Body of pancreas (tissue), 4 donors: ENCODE results near the gene PHTF1. TPM values are rescaled to one million over a fixed set of nuclear protein-coding genes. Genes with fewer than 3 reads are reported as not detected.

Source experiments
- ATAC-seq: fragments of 150-250 bp; one replicate; pipeline ENCODE4 v1.9.1; 2016
- DNase-seq, 4 donors: peaks; one replicate each; pipeline ENCODE4 v3.0.0-alpha.2; 2019
- H3K27ac ChIP-seq, 4 donors: fragments of 200-600 bp; sonication (generic); 1 replicate in 3 of 4; 2 replicates in 1 of 4; pipeline versions ENCODE4 v1.5.1 to v1.6.1; 2016 to 2019; ENCODE audit warnings: mild to moderate bottlenecking in 1 of 4, mixed read lengths in 1 of 4, moderate library complexity in 1 of 4
- H3K27me3 ChIP-seq, 2 donors: fragments of 200-600 bp; sonication (generic); one replicate each; pipeline ENCODE4 v1.6.0; 2016; ENCODE audit warnings: mild to moderate bottlenecking in 1 of 2
- H3K36me3 ChIP-seq, 2 donors: fragments of 200-600 bp; sonication (generic); replicated peaks in 1 of 2; 2 replicates each; pipeline ENCODE4 v1.5.1; 2016; ENCODE audit warnings: low read depth in 2 of 2; ENCODE audit not compliant: insufficient read depth in 1 of 2
- H3K4me1 ChIP-seq: fragments of 200-600 bp; sonication (generic); one replicate; pipeline ENCODE4 v1.6.0; 2016
- H3K4me3 ChIP-seq, 2 donors: fragments of 200-600 bp; sonication (generic); 1 replicate in 1 of 2; 2 replicates in 1 of 2; pipeline ENCODE4 v1.5.1; 2016 to 2019
- H3K9me3 ChIP-seq, 3 donors: fragments of 200-600 bp; sonication (generic); 1 replicate in 2 of 3; 2 replicates in 1 of 3; pipeline ENCODE4 v1.5.1; 2016
- POLR2A ChIP-seq, 3 donors: fragments of 450-650 bp; IDR thresholded peaks; one replicate each; pipeline ENCODE4 v1.6.1; 2016; ENCODE audit warnings: antibody characterized with exemption in 3 of 3, mild to moderate bottlenecking in 2 of 3
- WGBS, 2 donors: methylation state at CpG; one replicate each; pipeline ENCODE4 v1.1.5; 2017; 5-methylcytosine and 5-hydroxymethylcytosine counted together
- intact Hi-C: fragments of 100-400 bp; cut with DNase I; formaldehyde crosslinking; loops from one replicate; pipeline ENCODE4 v1.15.1; 2023
- total RNA-seq, 2 donors: library from RNA; depleted of rRNA; stranded (reverse); fragments of >200 nt; gene quantifications; one replicate each; pipeline ENCODE4 v1.1.0, GENCODE V29; 2016
- TF ChIP-seq, protein P1 (sequence below), 7 experiments: fragments of 450-650 bp in 4 of 7; fragments of 200-600 bp in 3 of 7; sonication (generic) in 3 of 7; IDR thresholded peaks; one replicate each; pipeline ENCODE4 v1.5.1; 2016 to 2019; ENCODE audit warnings: antibody characterized with exemption in 7 of 7

PHTF1 gene
- total RNA-seq, 2 donors from 2014 or later, result 9.3 to 29.7 TPM

DNA sequence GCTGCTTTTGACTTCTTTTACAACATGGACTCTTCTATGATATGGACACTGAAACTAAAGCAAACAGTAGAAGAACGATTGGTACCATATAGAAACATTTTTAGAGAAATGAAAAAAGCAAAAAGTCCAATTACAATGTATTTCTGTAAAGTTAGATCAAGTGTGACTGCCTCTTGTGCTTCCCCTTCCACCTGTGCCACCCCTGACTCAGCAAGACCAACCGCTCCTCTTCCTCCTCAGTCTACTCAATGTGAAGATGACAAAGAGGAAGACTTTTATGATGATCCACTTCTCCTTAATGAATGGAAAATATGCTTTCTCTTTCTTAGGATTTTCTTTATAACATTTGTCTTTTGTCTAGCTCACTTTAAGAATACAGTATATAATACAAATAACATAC is 66.9 kb downstream of the PHTF1 start:
- Histone ChIP-seq H3K27ac (no peak overlapping the region), H3K9me3 (no peaks in the 10 kb centered on the region), H3K36me3 (no peaks in the 10 kb centered on the region), H3K27me3 (no peaks in the 10 kb centered on the region), H3K4me1 (no peaks in the 10 kb centered on the region), H3K4me3 (no peak overlapping the region)
- TF ChIP-seq POLR2A (IDR thresholded peaks at IDR 0.05), result no peak
- TF ChIP-seq, protein P1, sequence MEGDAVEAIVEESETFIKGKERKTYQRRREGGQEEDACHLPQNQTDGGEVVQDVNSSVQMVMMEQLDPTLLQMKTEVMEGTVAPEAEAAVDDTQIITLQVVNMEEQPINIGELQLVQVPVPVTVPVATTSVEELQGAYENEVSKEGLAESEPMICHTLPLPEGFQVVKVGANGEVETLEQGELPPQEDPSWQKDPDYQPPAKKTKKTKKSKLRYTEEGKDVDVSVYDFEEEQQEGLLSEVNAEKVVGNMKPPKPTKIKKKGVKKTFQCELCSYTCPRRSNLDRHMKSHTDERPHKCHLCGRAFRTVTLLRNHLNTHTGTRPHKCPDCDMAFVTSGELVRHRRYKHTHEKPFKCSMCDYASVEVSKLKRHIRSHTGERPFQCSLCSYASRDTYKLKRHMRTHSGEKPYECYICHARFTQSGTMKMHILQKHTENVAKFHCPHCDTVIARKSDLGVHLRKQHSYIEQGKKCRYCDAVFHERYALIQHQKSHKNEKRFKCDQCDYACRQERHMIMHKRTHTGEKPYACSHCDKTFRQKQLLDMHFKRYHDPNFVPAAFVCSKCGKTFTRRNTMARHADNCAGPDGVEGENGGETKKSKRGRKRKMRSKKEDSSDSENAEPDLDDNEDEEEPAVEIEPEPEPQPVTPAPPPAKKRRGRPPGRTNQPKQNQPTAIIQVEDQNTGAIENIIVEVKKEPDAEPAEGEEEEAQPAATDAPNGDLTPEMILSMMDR (IDR thresholded peaks at IDR 0.05), result no peak
- WGBS, 2 donors, result 33 to 83% methylated on average over 2 of the region's 2 CpGs
- DNase-seq (no peak), ATAC-seq (no peak)
- intact Hi-C loops, result no loop called here

DNA sequence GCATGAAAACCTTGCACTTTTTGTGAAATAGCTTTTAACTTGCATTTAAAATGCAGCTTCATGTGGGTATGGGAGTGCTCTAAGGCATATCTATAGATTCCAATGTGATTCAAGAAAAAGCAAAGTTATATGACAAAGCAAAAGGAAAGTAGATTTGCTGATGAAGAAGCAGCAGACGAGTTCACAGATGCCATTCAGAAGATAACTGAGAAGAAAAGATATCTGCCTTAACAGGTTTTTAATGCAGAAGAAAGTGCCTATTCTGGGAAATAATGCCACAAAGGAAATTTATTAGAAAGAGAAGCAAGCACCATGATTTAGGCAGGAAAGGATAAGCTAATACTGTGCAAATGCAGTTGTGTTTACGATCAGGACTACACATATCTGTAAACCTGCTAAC is 68.1 kb downstream of the PHTF1 start:
- TF ChIP-seq POLR2A (IDR thresholded peaks at IDR 0.05), result no peak
- TF ChIP-seq, protein P1 (IDR thresholded peaks at IDR 0.05), result no peak
- WGBS, 2 donors, result 91% methylated on average over 2 of the region's 2 CpGs
- Histone ChIP-seq H3K36me3 (no peaks in the 10 kb centered on the region), H3K9me3 (no peaks in the 10 kb centered on the region), H3K4me1 (no peaks in the 10 kb centered on the region), H3K27ac (no peak overlapping the region), H3K27me3 (no peaks in the 10 kb centered on the region), H3K4me3 (no peak overlapping the region)
- DNase-seq (no peak), ATAC-seq (no peak)
- intact Hi-C loops, result no loop called here

DNA sequence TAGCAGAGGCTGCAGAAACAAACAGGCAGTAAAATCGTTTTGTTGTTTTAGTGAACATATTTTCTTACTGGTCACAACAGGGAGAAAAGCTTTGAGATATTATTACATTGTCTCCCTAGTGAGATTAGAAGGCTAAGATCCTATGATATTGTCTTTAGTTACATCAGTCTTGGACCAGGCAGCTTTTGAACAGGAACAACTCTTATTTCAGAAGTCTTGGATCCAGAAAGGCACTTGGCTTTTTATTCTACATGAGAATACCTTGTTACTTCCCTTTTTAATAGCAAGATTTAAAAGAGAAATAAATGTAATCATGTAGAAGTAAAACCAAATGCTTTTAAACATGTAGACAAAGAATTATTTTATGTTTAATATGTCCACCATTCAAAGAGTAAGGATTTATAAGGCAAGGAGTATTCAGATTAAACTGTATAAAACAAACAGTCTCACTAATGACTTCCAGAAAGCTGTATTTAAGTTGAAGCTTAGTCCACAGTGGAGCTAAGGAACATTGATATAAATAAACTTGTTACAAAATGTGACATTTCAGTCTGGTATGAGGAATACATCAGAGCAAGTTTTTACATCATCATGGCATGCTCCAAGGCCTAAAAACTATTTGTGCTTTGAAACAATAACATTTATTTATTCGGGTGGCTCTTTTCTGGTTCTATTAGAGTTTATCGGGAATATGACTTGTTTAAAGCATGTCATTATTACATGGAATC is 72.2 kb downstream of the PHTF1 start:
- Histone ChIP-seq H3K4me1 (no peaks in the 10 kb centered on the region), H3K36me3 (no peaks in the 10 kb centered on the region), H3K4me3 (no peak overlapping the region), H3K27ac (no peak overlapping the region), H3K9me3 (no peaks in the 10 kb centered on the region), H3K27me3 (no peaks in the 10 kb centered on the region)
- intact Hi-C loops, result no loop called here
- TF ChIP-seq POLR2A (IDR thresholded peaks at IDR 0.05), result no peak
- TF ChIP-seq, protein P1 (IDR thresholded peaks at IDR 0.05), result no peak
- ATAC-seq (no peak), DNase-seq (no peak)
- WGBS, 2 donors, result 75 to 86% methylated on average over 3 of the region's 3 CpGs

DNA sequence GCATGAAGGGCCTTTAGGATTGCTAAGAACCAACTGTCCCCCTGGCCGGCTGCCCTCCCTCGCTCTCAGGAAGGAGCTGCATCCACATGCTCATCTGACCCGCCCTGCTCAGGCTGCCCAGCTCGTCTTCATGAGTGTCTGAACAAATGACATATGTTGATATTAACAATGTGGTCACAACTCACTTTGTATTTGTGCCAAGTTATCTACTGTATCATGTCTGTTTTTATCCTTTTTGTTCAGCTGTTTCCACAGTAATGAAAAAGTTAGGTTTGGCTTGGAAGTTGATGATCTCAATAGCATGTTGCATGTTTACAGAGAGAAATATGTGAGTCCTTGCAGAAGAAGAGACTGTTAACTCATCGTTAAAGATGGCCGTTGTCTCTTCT is 75.1 kb downstream of the PHTF1 start:
- H3K9me3 ChIP-seq, result no peaks in the 10 kb centered on the region
- H3K27me3 ChIP-seq, result no peaks in the 10 kb centered on the region
- TF ChIP-seq POLR2A (IDR thresholded peaks at IDR 0.05), result no peak
- TF ChIP-seq, protein P1 (IDR thresholded peaks at IDR 0.05), result no peak
- intact Hi-C loops, result no loop called here
- no peak overlapping the region for H3K4me3 ChIP-seq
- H3K4me1 ChIP-seq, result no peaks in the 10 kb centered on the region
- DNase-seq (peak in 3 of 4 donors; percentile 22 to 32 (median 25)), ATAC-seq (peak; percentile 35)
- H3K27ac ChIP-seq, result no peak overlapping the region
- WGBS, 2 donors, result 64 to 74% methylated on average over 6 of the region's 6 CpGs
- no peaks in the 10 kb centered on the region for H3K36me3 ChIP-seq
